H1 (cell line): ENCODE data around the gene DIAPH2. TPM values are rescaled to one million over a fixed set of nuclear protein-coding genes. Genes with fewer than 3 reads are reported as not detected.

Experiments used
- CTCF ChIA-PET: fragments of 300-600 bp; sonication (Branson Sonifier 250); formaldehyde crosslinking; loops from one replicate; lab custom pipeline; 2021; ENCODE audit not compliant: partially characterized antibody; lab: Charles Lee
- POLR2A ChIA-PET: fragments of 300-600 bp; sonication (Branson Sonifier 250); formaldehyde crosslinking; loops from one replicate; lab custom pipeline; 2021; ENCODE audit warnings: inconsistent platforms; ENCODE audit not compliant: partially characterized antibody; lab: Charles Lee
- DNase-seq, 2 experiments: peaks; one replicate each; pipeline versions ENCODE4 v3.0.0 to v3.0.0-alpha.2; 2010 to 2022; ENCODE audit warnings: low spot score in 2 of 2, low read depth in 1 of 2, mixed read lengths in 1 of 2
- FAIRE-seq: peaks from 2 replicates; lab custom pipeline; 2011; peaks lifted over from hg19 to GRCh38; lab: Jason Lieb, UNC
- H2AFZ ChIP-seq: 2 replicates; pipeline ENCODE4 v1.8.1; 2012; ENCODE audit warnings: low read length, inconsistent platforms
- H2AK5ac ChIP-seq: 2 replicates; pipeline ENCODE4 v1.6.1; 2013; ENCODE audit warnings: low read depth, low read length
- H2BK120ac ChIP-seq: replicated peaks from 2 replicates; pipeline ENCODE3; 2013; ENCODE audit warnings: low read depth, low read length, inconsistent platforms
- H2BK12ac ChIP-seq: 2 replicates; pipeline ENCODE4 v1.6.1; 2013; ENCODE audit warnings: low read depth, low read length
- H2BK15ac ChIP-seq: 2 replicates; pipeline ENCODE4 v1.6.1; 2013; ENCODE audit warnings: low read length
- H2BK20ac ChIP-seq: 2 replicates; pipeline ENCODE4 v1.6.1; 2013; ENCODE audit warnings: low read length
- H2BK5ac ChIP-seq: 2 replicates; pipeline ENCODE4 v1.6.1; 2013; ENCODE audit warnings: low read depth, low read length
- H3K14ac ChIP-seq: 2 replicates; pipeline ENCODE4 v1.6.1; 2013; ENCODE audit warnings: inconsistent platforms; ENCODE audit not compliant: insufficient read length
- H3K18ac ChIP-seq: 2 replicates; pipeline ENCODE4 v1.6.1; 2013; ENCODE audit warnings: low read length; ENCODE audit errors: extremely low read depth
- H3K23ac ChIP-seq: 2 replicates; pipeline ENCODE4 v1.6.1; 2013; ENCODE audit warnings: inconsistent platforms; ENCODE audit not compliant: insufficient read length
- H3K23me2 ChIP-seq: 2 replicates; pipeline ENCODE4 v1.6.1; 2013; ENCODE audit warnings: low read depth, low read length
- H3K27ac ChIP-seq: 2 replicates; pipeline ENCODE4 v1.6.1; 2011; ENCODE audit warnings: low read depth, low read length, inconsistent platforms
- H3K27me3 ChIP-seq, 4 experiments: replicated peaks in 1 of 4; 1 replicate in 1 of 4; 2 replicates in 3 of 4; pipeline versions ENCODE4 v1.6.1 to v1.8.1; 2011 to 2013; ENCODE audit warnings: low read length in 3 of 4, mild to moderate bottlenecking in 3 of 4, inconsistent platforms in 2 of 4, mixed read lengths in 2 of 4, moderate library complexity in 1 of 4; ENCODE audit not compliant: control insufficient read depth in 3 of 4, insufficient read depth in 3 of 4; ENCODE audit errors: extremely low read depth in 1 of 4
- H3K36me3 ChIP-seq, 4 experiments: 2 replicates each; pipeline versions ENCODE4 v1.6.1 to v1.8.1; 2011 to 2013; ENCODE audit warnings: mild to moderate bottlenecking in 4 of 4, low read length in 3 of 4, moderate library complexity in 2 of 4, control low read depth in 1 of 4, inconsistent platforms in 1 of 4; ENCODE audit not compliant: insufficient read depth in 4 of 4, control insufficient read depth in 2 of 4
- H3K4ac ChIP-seq: replicated peaks from 2 replicates; pipeline ENCODE3; 2013; ENCODE audit warnings: low read length, low read depth, mixed read lengths, inconsistent platforms; ENCODE audit not compliant: insufficient read length
- H3K4me1 ChIP-seq, 4 experiments: replicated peaks in 1 of 4; 1 replicate in 1 of 4; 2 replicates in 3 of 4; pipeline versions ENCODE4 v1.6.1 to v1.8.1; 2011 to 2013; ENCODE audit warnings: low read length in 3 of 4, inconsistent platforms in 2 of 4, mixed read lengths in 1 of 4; ENCODE audit not compliant: insufficient read depth in 4 of 4, control insufficient read depth in 3 of 4
- H3K4me2 ChIP-seq, 2 experiments: 2 replicates each; pipeline versions ENCODE4 v1.6.1 to v1.8.1; 2011 to 2013; ENCODE audit warnings: low read depth in 2 of 2, low read length in 2 of 2, control low read depth in 1 of 2, inconsistent platforms in 1 of 2, mild to moderate bottlenecking in 1 of 2; ENCODE audit not compliant: insufficient read depth in 1 of 2
- H3K4me3 ChIP-seq, 4 experiments: fragments of 200-600, 300-600 bp in 1 of 4; sonication (generic), shearing (Covaris generic), sonication (Bioruptor Twin) in 1 of 4; 2 replicates each; pipeline versions ENCODE4 v1.5.1 to v1.8.1; 2011 to 2016; ENCODE audit warnings: low read length in 4 of 4, low read depth in 3 of 4, control low read depth in 2 of 4, inconsistent platforms in 2 of 4, mild to moderate bottlenecking in 2 of 4, mixed read lengths in 1 of 4, moderate library complexity in 1 of 4; ENCODE audit not compliant: insufficient read depth in 2 of 4; ENCODE audit errors: extremely low read depth in 1 of 4
- H3K56ac ChIP-seq: replicated peaks from 2 replicates; pipeline ENCODE3; 2013; ENCODE audit warnings: low read depth, mild to moderate bottlenecking, mixed read lengths, low read length, inconsistent platforms; ENCODE audit not compliant: insufficient read length
- H3K79me1 ChIP-seq: 2 replicates; pipeline ENCODE4 v1.6.1; 2013; ENCODE audit warnings: low read depth, low read length, control low read depth
- H3K79me2 ChIP-seq, 2 experiments: 2 replicates each; pipeline versions ENCODE4 v1.6.1 to v1.8.1; 2012 to 2013; ENCODE audit warnings: low read length in 2 of 2, mild to moderate bottlenecking in 2 of 2, inconsistent platforms in 1 of 2; ENCODE audit not compliant: insufficient read depth in 2 of 2, control insufficient read depth in 1 of 2
- H3K9ac ChIP-seq, 4 experiments: replicated peaks in 1 of 4; 1 replicate in 1 of 4; 2 replicates in 3 of 4; pipeline versions ENCODE4 v1.6.1 to v1.8.1; 2011 to 2013; ENCODE audit warnings: low read depth in 3 of 4, low read length in 3 of 4, control low read depth in 2 of 4, mild to moderate bottlenecking in 2 of 4, moderate library complexity in 2 of 4, inconsistent platforms in 1 of 4; ENCODE audit errors: extremely low read depth in 1 of 4
- H3K9me3 ChIP-seq, 2 experiments: 2 replicates each; pipeline versions ENCODE4 v1.6.1 to v1.8.1; 2012 to 2013; ENCODE audit warnings: mild to moderate bottlenecking in 2 of 2, moderate library complexity in 2 of 2, control low read depth in 1 of 2, inconsistent platforms in 1 of 2, low read depth in 1 of 2, low read length in 1 of 2, mixed read lengths in 1 of 2; ENCODE audit not compliant: insufficient read depth in 2 of 2
- H4K20me1 ChIP-seq, 2 experiments: replicated peaks in 1 of 2; 2 replicates each; pipeline versions ENCODE3 to v1.8.1; 2011 to 2013; ENCODE audit warnings: inconsistent platforms in 2 of 2, low read length in 2 of 2, mild to moderate bottlenecking in 1 of 2; ENCODE audit not compliant: insufficient read depth in 2 of 2, control insufficient read depth in 1 of 2
- H4K5ac ChIP-seq: 2 replicates; pipeline ENCODE4 v1.6.1; 2013; ENCODE audit warnings: low read length, low read depth, mixed read lengths, inconsistent platforms; ENCODE audit not compliant: insufficient read length
- H4K8ac ChIP-seq: 2 replicates; pipeline ENCODE4 v1.8.0; 2013; ENCODE audit warnings: mild to moderate bottlenecking, moderate library complexity, low read length, inconsistent platforms; ENCODE audit not compliant: insufficient read depth; ENCODE audit errors: extremely low read depth
- H4K91ac ChIP-seq: replicated peaks from 2 replicates; pipeline ENCODE3; 2013; ENCODE audit warnings: low read length, mixed read lengths, inconsistent platforms; ENCODE audit not compliant: insufficient read length
- CBX8 ChIP-seq: fragments of 300-800, 300-1000 bp; sonication (generic); IDR thresholded peaks from 2 replicates; pipeline ENCODE4 v1.7.1; 2016; ENCODE audit warnings: low read depth, low read length, borderline replicate concordance
- CHD1 ChIP-seq: IDR thresholded peaks from 2 replicates; pipeline ENCODE4 v1.6.1; 2012; ENCODE audit warnings: low read depth, low read length, improper control_type of control experiment
- CHD2 ChIP-seq: IDR thresholded peaks from 2 replicates; pipeline ENCODE4 v1.6.1; 2012; ENCODE audit warnings: low read length, improper control_type of control experiment
- CREB1 ChIP-seq: IDR thresholded peaks from 2 replicates; pipeline ENCODE4 v1.6.1; 2012; ENCODE audit warnings: inconsistent platforms
- CTBP2 ChIP-seq: IDR thresholded peaks from 2 replicates; pipeline ENCODE4 v1.7.0; 2011; ENCODE audit warnings: borderline replicate concordance, mild to moderate bottlenecking, moderate library complexity, mixed read lengths, low read length; ENCODE audit not compliant: insufficient read depth, insufficient read length
- GTF2F1 ChIP-seq: IDR thresholded peaks from 2 replicates; pipeline ENCODE4 v1.6.1; 2012; ENCODE audit warnings: low read depth, low read length, improper control_type of control experiment, borderline replicate concordance
- HDAC2 ChIP-seq, 2 experiments: fragments of 300-600 bp in 1 of 2; sonication (generic) in 1 of 2; IDR thresholded peaks; 2 replicates each; pipeline ENCODE4 v1.6.1; 2011 to 2012; ENCODE audit warnings: low read depth in 2 of 2, low read length in 2 of 2, mild to moderate bottlenecking in 2 of 2, moderate library complexity in 2 of 2, borderline replicate concordance in 1 of 2, inconsistent platforms in 1 of 2
- KDM5A ChIP-seq: fragments of 200-600 bp; IDR thresholded peaks from 2 replicates; pipeline ENCODE4 v1.7.1; 2012; ENCODE audit warnings: mild to moderate bottlenecking, low read length, inconsistent platforms, mixed read lengths
- MAFK ChIP-seq: IDR thresholded peaks from 2 replicates; pipeline ENCODE4 v1.6.1; 2012; ENCODE audit warnings: low read depth, mild to moderate bottlenecking, improper control_type of control experiment, low read length
- MAX ChIP-seq: IDR thresholded peaks from 2 replicates; pipeline ENCODE4 v1.6.1; 2012; ENCODE audit warnings: inconsistent platforms
- RXRA ChIP-seq: IDR thresholded peaks from 2 replicates; pipeline ENCODE4 v1.6.1; 2011; ENCODE audit warnings: low read depth, mild to moderate bottlenecking, low read length, moderate library complexity; ENCODE audit not compliant: insufficient read depth
- SIX5 ChIP-seq: IDR thresholded peaks from 2 replicates; pipeline ENCODE4 v1.6.1; 2011; ENCODE audit warnings: mild to moderate bottlenecking, low read depth, low read length
- SRF ChIP-seq: IDR thresholded peaks from 2 replicates; pipeline ENCODE4 v1.6.1; 2011; ENCODE audit warnings: mild to moderate bottlenecking, low read depth, low read length, moderate library complexity
- TEAD4 ChIP-seq: IDR thresholded peaks from 2 replicates; pipeline ENCODE4 v1.6.1; 2012; ENCODE audit warnings: low read depth, low read length, inconsistent platforms, mixed read lengths
- USF2 ChIP-seq: IDR thresholded peaks from 2 replicates; pipeline ENCODE4 v1.6.1; 2011; ENCODE audit warnings: low read length, improper control_type of control experiment
- polyA plus RNA-seq, 7 experiments: library from polyadenylated mRNA; depleted of rRNA in 3 of 7; stranded (reverse) in 5 of 7; unstranded in 2 of 7; fragments of >200 nt in 5 of 7; fragments of 200-250 nt in 2 of 7; gene quantifications; 1 replicate in 5 of 7; 2 replicates in 1 of 7; 4 replicates in 1 of 7; pipeline versions ENCODE4 v1.2.1 to v1.2.3, GENCODE V29; 2011 to 2013; ENCODE audit warnings: missing spikeins in 2 of 7, mixed read lengths in 2 of 7
- total RNA-seq: library from RNA; stranded (reverse); fragmentation: NEBNext Ultra II Directional; extraction: Animal tissue kit (Norgen Biotek cat#: 25700); gene quantifications from 2 replicates; pipeline ENCODE4 v1.2.1, GENCODE V29; 2021

DIAPH2 gene
- total and polyA plus RNA-seq, 2 of the 8 experiments (the other 6 are each of a cell fraction or from before 2014, with no cell fraction given) = 4.4 to 24.3 TPM

- Histone ChIP-seq H3K56ac (no peak overlapping the region), H3K27ac (no peak overlapping the region), H3K9ac (no peak overlapping the region), H2BK120ac (no peak overlapping the region), H3K4me1 (no peaks in the 10 kb centered on the region), H3K9me3 (no peaks in the 10 kb centered on the region), H3K23ac (no peak overlapping the region), H4K5ac (no peak overlapping the region), H4K20me1 (no peaks in the 10 kb centered on the region), H3K79me1 (no peaks in the 10 kb centered on the region), H3K18ac (no peak overlapping the region), H3K4ac (no peak overlapping the region), H3K14ac (no peak overlapping the region), H2BK15ac (no peak overlapping the region), H3K27me3 (no peaks in the 10 kb centered on the region), H2AFZ (no peak overlapping the region), H3K36me3 (no peaks in the 10 kb centered on the region), H3K23me2 (no peaks in the 10 kb centered on the region), H3K79me2 (no peaks in the 10 kb centered on the region), H2BK5ac (no peak overlapping the region), H4K91ac (no peak overlapping the region), H3K4me2 (no peak overlapping the region), H2BK12ac (no peak overlapping the region), H4K8ac (no peak overlapping the region), H3K4me3 (no peak overlapping the region), H2AK5ac (no peak overlapping the region), H2BK20ac (no peak overlapping the region)
- DNase-seq = no peak
- ChIA-PET POLR2A (interaction anchor here (0.9 kb wide), 1 partner anchor 16 kb away, joined by 3 read pairs; no protein-coding TSS in a partner anchor), CTCF (no interaction called here)
- FAIRE-seq = no peak
- TF ChIP-seq TEAD4 = no peak
- no peak for TF ChIP-seq MAX
- TF ChIP-seq SIX5 = no peak
- no peak for TF ChIP-seq CHD1
- TF ChIP-seq SRF = no peak
- no peak for TF ChIP-seq GTF2F1
- no peak for TF ChIP-seq KDM5A
- no peak for TF ChIP-seq USF2
- no peak for TF ChIP-seq CREB1
- TF ChIP-seq RXRA = no peak
- no peak for TF ChIP-seq MAFK
- TF ChIP-seq CBX8 = no peak
- no peak for TF ChIP-seq HDAC2 (IDR thresholded peaks at IDR 0.05; ENCODE audit: borderline replicate concordance in 1 of 2, low read depth in 2 of 2, low read length in 2 of 2)
- TF ChIP-seq CHD2 = no peak
- TF ChIP-seq CTBP2 = no peak
Observed at GRCh38 chrX:97229318-97229717, 544.7 kb downstream of the DIAPH2 start.
